ENCODE data around the gene BZW2. TPM values are rescaled to one million over a fixed set of nuclear protein-coding genes. Genes with fewer than 3 reads are reported as not detected.
"Not testable (repeated sequence)": the region's sequence is repeated elsewhere in the genome, so short reads cannot be mapped to it uniquely, and the experiment has no call there.

Gene BZW2
- total RNA-seq, 1 donor from 2014 or later, result 104 TPM

GRCh38 chr7:16650266-16650665, 4.3 kb downstream of the BZW2 start:
- no peaks in the 10 kb centered on the region for H3K27me3 Mint-ChIP-seq
- H3K36me3 Mint-ChIP-seq (ENCODE audit: low read depth), result peaks cover 33% of the 10 kb centered on the region
- intact Hi-C loops (cut with micrococcal nuclease), result no loop called here
- no peak for DNase-seq
- H3K9me3 Mint-ChIP-seq, result peaks cover 6% of the 10 kb centered on the region
- H3K27ac Mint-ChIP-seq, result no peak overlapping the region
- no peak overlapping the region for H3K4me3 Mint-ChIP-seq
- H3K4me1 Mint-ChIP-seq, result peaks cover 49% of the 10 kb centered on the region

- intact Hi-C loops (cut with micrococcal nuclease), result no loop called here
- Mint-ChIP-seq H3K27ac (no peak overlapping the region), H3K36me3 (ENCODE audit: low read depth) (peaks cover 35% of the 10 kb centered on the region)
Measured at GRCh38 chr7:16651396-16652239, 5.6 kb downstream of the BZW2 start.

GRCh38 chr7:16652240-16652583, 6.2 kb downstream of the BZW2 start:
- peaks cover 36% of the 10 kb centered on the region for H3K36me3 Mint-ChIP-seq (ENCODE audit: low read depth)
- no peaks in the 10 kb centered on the region for H3K27me3 Mint-ChIP-seq
- intact Hi-C loops (cut with micrococcal nuclease), result no loop called here
- H3K9me3 Mint-ChIP-seq, result peaks cover 6% of the 10 kb centered on the region
- no peak for DNase-seq
- H3K27ac Mint-ChIP-seq, result no peak overlapping the region
- H3K4me1 Mint-ChIP-seq, result peaks cover 47% of the 10 kb centered on the region
- no peak overlapping the region for H3K4me3 Mint-ChIP-seq

More at GRCh38 chr7:16651396-16652239, 5.6 kb downstream of the BZW2 start:
- Mint-ChIP-seq H3K27me3 (no peaks in the 10 kb centered on the region), H3K4me1 (peaks cover 51% of the 10 kb centered on the region), H3K4me3 (peak overlapping the region; percentile 28), H3K9me3 (peaks cover 6% of the 10 kb centered on the region)
- no peak for DNase-seq

- Mint-ChIP-seq H3K27ac (no peak overlapping the region), H3K4me3 (no peak overlapping the region), H3K27me3 (no peaks in the 10 kb centered on the region), H3K36me3 (ENCODE audit: low read depth) (peaks cover 37% of the 10 kb centered on the region), H3K9me3 (peaks cover 6% of the 10 kb centered on the region), H3K4me1 (peaks cover 46% of the 10 kb centered on the region)
- DNase-seq, result no peak
- intact Hi-C loops (cut with micrococcal nuclease), result no loop called here
Measured at GRCh38 chr7:16652888-16653287, 6.9 kb downstream of the BZW2 start.

- DNase-seq, result no peak
- intact Hi-C loops (cut with micrococcal nuclease), result no loop called here
- Mint-ChIP-seq H3K4me3 (no peak overlapping the region), H3K36me3 (ENCODE audit: low read depth) (peaks cover 25% of the 10 kb centered on the region), H3K27ac (no peak overlapping the region), H3K9me3 (no peaks in the 10 kb centered on the region), H3K27me3 (no peaks in the 10 kb centered on the region), H3K4me1 (peaks cover 27% of the 10 kb centered on the region)
Measured at GRCh38 chr7:16655394-16655793, 9.4 kb downstream of the BZW2 start.

GRCh38 chr7:16656141-16656540, 10.2 kb downstream of the BZW2 start:
- H3K27me3 Mint-ChIP-seq, result no peaks in the 10 kb centered on the region
- DNase-seq, result no peak
- peaks cover 23% of the 10 kb centered on the region for H3K36me3 Mint-ChIP-seq (ENCODE audit: low read depth)
- peaks cover 30% of the 10 kb centered on the region for H3K4me1 Mint-ChIP-seq
- no peak overlapping the region for H3K4me3 Mint-ChIP-seq
- intact Hi-C loops (cut with micrococcal nuclease), result no loop called here
- H3K9me3 Mint-ChIP-seq, result no peaks in the 10 kb centered on the region
- no peak overlapping the region for H3K27ac Mint-ChIP-seq

GRCh38 chr7:16657656-16658279, 11.8 kb downstream of the BZW2 start:
- no peaks in the 10 kb centered on the region for H3K27me3 Mint-ChIP-seq
- peak overlapping the region; percentile 51 for H3K27ac Mint-ChIP-seq
- peaks cover 27% of the 10 kb centered on the region for H3K4me1 Mint-ChIP-seq
- intact Hi-C loops (cut with micrococcal nuclease), result no loop called here
- peaks cover 23% of the 10 kb centered on the region for H3K36me3 Mint-ChIP-seq (ENCODE audit: low read depth)
- no peak for DNase-seq
- H3K9me3 Mint-ChIP-seq, result no peaks in the 10 kb centered on the region
- no peak overlapping the region for H3K4me3 Mint-ChIP-seq

GRCh38 chr7:16659854-16660497, 14.0 kb downstream of the BZW2 start:
- not testable (repeated sequence) for DNase-seq, H3K4me3 Mint-ChIP-seq, H3K9me3 Mint-ChIP-seq, H3K27ac Mint-ChIP-seq, H3K27me3 Mint-ChIP-seq
- intact Hi-C loops (cut with micrococcal nuclease), result loop anchor here (10.0 kb wide), 1 partner anchor 55 kb away; no protein-coding TSS in a partner anchor
- H3K4me1 Mint-ChIP-seq, result peaks cover 20% of the 10 kb centered on the region
- peaks cover 22% of the 10 kb centered on the region for H3K36me3 Mint-ChIP-seq (ENCODE audit: low read depth)

- no peak overlapping the region for H3K4me3 Mint-ChIP-seq
- H3K27ac Mint-ChIP-seq, result peak overlapping the region; percentile 3
- peaks cover 20% of the 10 kb centered on the region for H3K4me1 Mint-ChIP-seq
- H3K9me3 Mint-ChIP-seq, result peaks cover 3% of the 10 kb centered on the region
- H3K36me3 Mint-ChIP-seq (ENCODE audit: low read depth), result peaks cover 26% of the 10 kb centered on the region
- no peak for DNase-seq
- no peaks in the 10 kb centered on the region for H3K27me3 Mint-ChIP-seq
- intact Hi-C loops (cut with micrococcal nuclease), result loop anchor here (10.0 kb wide), 1 partner anchor 56 kb away; no protein-coding TSS in a partner anchor
Measured at GRCh38 chr7:16660702-16661464, 14.9 kb downstream of the BZW2 start.

- no peak overlapping the region for H3K4me3 Mint-ChIP-seq
- H3K27me3 Mint-ChIP-seq, result no peaks in the 10 kb centered on the region
- H3K4me1 Mint-ChIP-seq, result peaks cover 20% of the 10 kb centered on the region
- peaks cover 3% of the 10 kb centered on the region for H3K9me3 Mint-ChIP-seq
- intact Hi-C loops (cut with micrococcal nuclease), result loop anchor here (10.0 kb wide), 1 partner anchor 57 kb away; no protein-coding TSS in a partner anchor
- no peak overlapping the region for H3K27ac Mint-ChIP-seq
- H3K36me3 Mint-ChIP-seq (ENCODE audit: low read depth), result peaks cover 24% of the 10 kb centered on the region
- DNase-seq, result no peak
Measured at GRCh38 chr7:16661924-16662323, 15.9 kb downstream of the BZW2 start.

GRCh38 chr7:16667355-16667754, 21.4 kb downstream of the BZW2 start:
- Mint-ChIP-seq H3K9me3 (peaks cover 12% of the 10 kb centered on the region), H3K27me3 (no peaks in the 10 kb centered on the region), H3K27ac (no peak overlapping the region), H3K4me1 (peaks cover 20% of the 10 kb centered on the region), H3K36me3 (ENCODE audit: low read depth) (peaks cover 53% of the 10 kb centered on the region), H3K4me3 (no peak overlapping the region)
- no peak for DNase-seq
- intact Hi-C loops (cut with micrococcal nuclease), result loop anchor here (10.0 kb wide), 1 partner anchor 63 kb away; no protein-coding TSS in a partner anchor

- Mint-ChIP-seq H3K4me3 (no peak overlapping the region), H3K27me3 (no peaks in the 10 kb centered on the region), H3K36me3 (ENCODE audit: low read depth) (peaks cover 55% of the 10 kb centered on the region), H3K4me1 (peaks cover 17% of the 10 kb centered on the region), H3K9me3 (peaks cover 12% of the 10 kb centered on the region), H3K27ac (no peak overlapping the region)
- intact Hi-C loops (cut with micrococcal nuclease), result loop anchor here (10.0 kb wide), 1 partner anchor 63 kb away; no protein-coding TSS in a partner anchor
- DNase-seq, result no peak
Measured at GRCh38 chr7:16668049-16668858, 22.3 kb downstream of the BZW2 start.

GRCh38 chr7:16668978-16669377, 23.0 kb downstream of the BZW2 start:
- Mint-ChIP-seq H3K27me3 (no peaks in the 10 kb centered on the region), H3K4me3 (no peak overlapping the region), H3K4me1 (peaks cover 17% of the 10 kb centered on the region), H3K27ac (no peak overlapping the region), H3K36me3 (ENCODE audit: low read depth) (peaks cover 55% of the 10 kb centered on the region), H3K9me3 (peaks cover 12% of the 10 kb centered on the region)
- intact Hi-C loops (cut with micrococcal nuclease), result loop anchor here (10.0 kb wide), 1 partner anchor 64 kb away; no protein-coding TSS in a partner anchor
- no peak for DNase-seq

All from activated CD4-positive, alpha-beta T cell treated with anti-CD3 and anti-CD28 coated beads, Interleukin-2, amount 10 ng/mL, durations not matched to agents 24 days and 14 days (primary cell).